DND-41 (cell line): ENCODE results near the gene PEAK1.

Experiments used
- CTCF ChIP-seq: IDR thresholded peaks from 2 replicates; pipeline ENCODE4 v1.5.1; 2012; ENCODE audit warnings: borderline replicate concordance, low read length, moderate library complexity, mild to moderate bottlenecking; ENCODE audit not compliant: poor library complexity, severe bottlenecking; ENCODE audit errors: extremely low read depth
- EZH2 ChIP-seq: IDR thresholded peaks from 3 replicates; pipeline ENCODE4 v1.6.1; 2012; ENCODE audit warnings: borderline replicate concordance, low read depth, mild to moderate bottlenecking, moderate library complexity, low read length, inconsistent platforms; ENCODE audit not compliant: severe bottlenecking

GRCh38 chr15:77412972-77413698, 6.8 kb downstream of the PEAK1 start:
- TF ChIP-seq CTCF (no peak), EZH2 (no peak)
